ENCODE data around the gene PIP4K2A. TPM values are rescaled to one million over a fixed set of nuclear protein-coding genes. Genes with fewer than 3 reads are reported as not detected.

The PIP4K2A gene
- total RNA-seq, 1 experiment from 2014 or later = 20.2 TPM

DNA sequence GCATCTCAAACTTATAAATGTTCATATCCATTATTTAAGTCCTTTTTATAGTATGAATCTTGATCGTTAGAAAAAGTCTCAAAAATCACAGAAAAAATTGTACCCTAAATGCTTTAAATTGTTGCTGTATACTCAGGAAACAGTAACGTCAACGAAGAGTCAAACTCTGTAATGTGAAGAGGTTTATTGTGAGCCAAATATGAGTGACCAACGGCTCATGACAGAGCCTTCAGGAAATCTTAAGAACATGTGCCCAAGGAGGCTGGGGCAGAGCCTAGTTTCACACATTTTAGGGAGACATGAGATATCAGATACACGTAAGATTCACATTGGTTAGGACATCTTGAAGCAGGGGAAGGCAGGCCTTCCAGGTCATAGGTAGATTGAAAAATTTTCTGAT lies 86.1 kb downstream of the PIP4K2A start:
- H3K36me3 ChIP-seq (ENCODE audit: low read depth, low read length) = no peaks in the 10 kb centered on the region
- DNase-seq = no peak
- no peak overlapping the region for H2AFZ ChIP-seq (ENCODE audit: low read length)
- no peaks in the 10 kb centered on the region for H3K9me3 ChIP-seq (ENCODE audit: low read length)
- peaks cover 90% of the 10 kb centered on the region for H3K79me2 ChIP-seq (ENCODE audit: low read length)
- H3K27ac ChIP-seq (ENCODE audit: low read length) = no peak overlapping the region
- no peaks in the 10 kb centered on the region for H3K9me2 ChIP-seq (replicated peaks; ENCODE audit: low read length)
- H3K9ac ChIP-seq (ENCODE audit: low read length) = no peak overlapping the region
- ChIA-PET CTCF (no interaction called here), POLR2A (ENCODE audit: unreplicated experiment) (no interaction called here)
- no TSS peak for BruUV-seq (replicated peaks)
- no peaks in the 10 kb centered on the region for H3K27me3 ChIP-seq (ENCODE audit: low read length)
- no peaks in the 10 kb centered on the region for H4K20me1 ChIP-seq (ENCODE audit: low read length)
- ATAC-seq = no peak
- H3K4me2 ChIP-seq (ENCODE audit: low read length) = no peak overlapping the region
- peaks cover 68% of the 10 kb centered on the region for H3K4me1 ChIP-seq (ENCODE audit: insufficient read depth, low read length)
- intact Hi-C loops (cut with micrococcal nuclease) = no loop called here
- H3F3A ChIP-seq (ENCODE audit: low read length, unreplicated experiment) = no peaks in the 10 kb centered on the region
- H3K4me3 ChIP-seq (ENCODE audit: low read length) = no peak overlapping the region
- TF ChIP-seq EZH2 (IDR thresholded peaks at IDR 0.05; ENCODE audit: low read length, unreplicated experiment) = no peak
- TF ChIP-seq, protein P1, sequence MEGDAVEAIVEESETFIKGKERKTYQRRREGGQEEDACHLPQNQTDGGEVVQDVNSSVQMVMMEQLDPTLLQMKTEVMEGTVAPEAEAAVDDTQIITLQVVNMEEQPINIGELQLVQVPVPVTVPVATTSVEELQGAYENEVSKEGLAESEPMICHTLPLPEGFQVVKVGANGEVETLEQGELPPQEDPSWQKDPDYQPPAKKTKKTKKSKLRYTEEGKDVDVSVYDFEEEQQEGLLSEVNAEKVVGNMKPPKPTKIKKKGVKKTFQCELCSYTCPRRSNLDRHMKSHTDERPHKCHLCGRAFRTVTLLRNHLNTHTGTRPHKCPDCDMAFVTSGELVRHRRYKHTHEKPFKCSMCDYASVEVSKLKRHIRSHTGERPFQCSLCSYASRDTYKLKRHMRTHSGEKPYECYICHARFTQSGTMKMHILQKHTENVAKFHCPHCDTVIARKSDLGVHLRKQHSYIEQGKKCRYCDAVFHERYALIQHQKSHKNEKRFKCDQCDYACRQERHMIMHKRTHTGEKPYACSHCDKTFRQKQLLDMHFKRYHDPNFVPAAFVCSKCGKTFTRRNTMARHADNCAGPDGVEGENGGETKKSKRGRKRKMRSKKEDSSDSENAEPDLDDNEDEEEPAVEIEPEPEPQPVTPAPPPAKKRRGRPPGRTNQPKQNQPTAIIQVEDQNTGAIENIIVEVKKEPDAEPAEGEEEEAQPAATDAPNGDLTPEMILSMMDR (conservative IDR thresholded peaks at IDR 0.05; ENCODE audit: low read depth, low read length) = no peak
- no peak for TF ChIP-seq EZH2phosphoT487 (IDR thresholded peaks at IDR 0.05; ENCODE audit: borderline replicate concordance, low read length)

DNA sequence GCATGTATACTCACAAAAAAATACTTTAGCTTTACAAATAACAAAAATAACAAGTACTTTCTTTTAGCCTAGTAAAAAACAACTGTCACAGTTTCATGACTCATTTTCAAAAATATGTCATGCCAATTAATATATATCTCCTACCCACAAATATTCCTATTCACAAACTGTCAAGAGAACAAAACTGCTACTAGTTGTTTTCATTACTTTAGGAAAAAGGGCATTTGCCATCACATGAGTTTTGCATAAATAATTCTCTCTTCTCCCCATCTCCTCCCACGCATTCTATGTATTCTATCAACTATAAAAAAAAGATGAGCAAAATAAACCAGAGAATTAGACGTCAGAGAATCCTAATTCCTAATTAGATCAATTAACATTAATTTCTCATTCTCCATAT lies 87.6 kb downstream of the PIP4K2A start:
- no peaks in the 10 kb centered on the region for H3F3A ChIP-seq (ENCODE audit: low read length, unreplicated experiment)
- no peak overlapping the region for H3K4me3 ChIP-seq (ENCODE audit: low read length)
- peaks cover 73% of the 10 kb centered on the region for H3K4me1 ChIP-seq (ENCODE audit: insufficient read depth, low read length)
- H3K27ac ChIP-seq (ENCODE audit: low read length) = no peak overlapping the region
- no TSS peak for BruUV-seq (replicated peaks)
- H3K79me2 ChIP-seq (ENCODE audit: low read length) = peaks cover 93% of the 10 kb centered on the region
- no peaks in the 10 kb centered on the region for H3K36me3 ChIP-seq (ENCODE audit: low read depth, low read length)
- peak; percentile 40 for DNase-seq
- CTCF ChIA-PET = no interaction called here
- TF ChIP-seq, protein P1 (conservative IDR thresholded peaks at IDR 0.05; ENCODE audit: low read depth, low read length) = no peak
- TF ChIP-seq EZH2 (IDR thresholded peaks at IDR 0.05; ENCODE audit: low read length, unreplicated experiment) = no peak
- no peak for TF ChIP-seq EZH2phosphoT487 (IDR thresholded peaks at IDR 0.05; ENCODE audit: borderline replicate concordance, low read length)
- no peaks in the 10 kb centered on the region for H3K27me3 ChIP-seq (ENCODE audit: low read length)
- POLR2A ChIA-PET (ENCODE audit: unreplicated experiment) = interaction anchor here (0.6 kb wide), 2 partner anchors 28 to 60 kb away, joined by 6 to 11 read pairs; no protein-coding TSS in a partner anchor
- intact Hi-C loops (cut with micrococcal nuclease) = no loop called here
- H4K20me1 ChIP-seq (ENCODE audit: low read length) = no peaks in the 10 kb centered on the region
- no peaks in the 10 kb centered on the region for H3K9me3 ChIP-seq (ENCODE audit: low read length)
- ATAC-seq = no peak
- no peaks in the 10 kb centered on the region for H3K9me2 ChIP-seq (replicated peaks; ENCODE audit: low read length)
- H2AFZ ChIP-seq (ENCODE audit: low read length) = no peak overlapping the region
- H3K9ac ChIP-seq (ENCODE audit: low read length) = no peak overlapping the region
- peak overlapping the region; percentile 42 for H3K4me2 ChIP-seq (ENCODE audit: low read length)

DNA sequence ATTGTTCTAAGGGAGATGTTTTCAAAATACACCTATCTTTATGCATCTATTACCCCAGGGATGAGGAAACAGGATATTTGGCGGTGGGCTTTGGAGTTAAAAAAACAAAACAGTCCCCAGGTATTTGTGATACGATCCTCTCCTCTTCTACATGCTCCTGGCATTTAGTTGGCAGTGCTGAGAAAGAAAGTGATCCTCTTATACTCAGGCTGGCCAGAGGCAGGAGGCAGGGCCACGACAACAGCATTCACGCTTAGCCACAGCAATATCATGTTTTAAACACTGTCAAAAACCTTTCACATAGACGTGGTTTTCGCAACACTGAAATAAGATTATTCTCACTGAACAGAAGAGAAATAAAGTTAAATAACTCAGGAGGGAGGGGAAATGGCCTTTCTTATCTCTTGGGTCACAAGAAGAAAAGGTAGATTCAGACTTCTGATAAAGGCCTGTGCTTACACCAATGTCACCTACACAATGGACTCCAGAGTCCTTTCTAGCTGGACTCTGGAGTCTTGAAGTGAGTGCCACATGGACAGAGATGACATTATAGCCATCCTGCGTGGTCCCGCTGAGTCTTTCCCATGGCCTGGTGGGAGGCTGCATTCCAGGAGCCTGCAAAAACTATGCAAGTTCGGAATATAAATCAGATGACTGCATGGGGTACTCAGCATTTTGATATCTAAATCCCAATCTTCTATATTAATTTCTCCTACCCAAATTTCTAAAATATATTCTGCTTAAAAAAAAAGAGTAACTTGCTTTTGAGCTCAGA lies 88.7 kb downstream of the PIP4K2A start:
- H3K4me3 ChIP-seq (ENCODE audit: low read length) = no peak overlapping the region
- TF ChIP-seq, protein P1 (conservative IDR thresholded peaks at IDR 0.05; ENCODE audit: low read depth, low read length) = no peak
- no peak for TF ChIP-seq EZH2 (IDR thresholded peaks at IDR 0.05; ENCODE audit: low read length, unreplicated experiment)
- no peak for TF ChIP-seq EZH2phosphoT487 (IDR thresholded peaks at IDR 0.05; ENCODE audit: borderline replicate concordance, low read length)
- no peaks in the 10 kb centered on the region for H3K9me3 ChIP-seq (ENCODE audit: low read length)
- H3K27ac ChIP-seq (ENCODE audit: low read length) = peak overlapping the region; percentile 5; the same call in 1 of the 2 replicates
- H4K20me1 ChIP-seq (ENCODE audit: low read length) = no peaks in the 10 kb centered on the region
- H3K9me2 ChIP-seq (replicated peaks; ENCODE audit: low read length) = no peaks in the 10 kb centered on the region
- intact Hi-C loops (cut with micrococcal nuclease) = loop anchor here (2.0 kb wide), 1 partner anchor 199 kb away; no protein-coding TSS in a partner anchor
- no peak overlapping the region for H2AFZ ChIP-seq (ENCODE audit: low read length)
- ATAC-seq (no peak), DNase-seq (no peak)
- H3K79me2 ChIP-seq (ENCODE audit: low read length) = peaks cover 91% of the 10 kb centered on the region
- H3K9ac ChIP-seq (ENCODE audit: low read length) = no peak overlapping the region
- no peak overlapping the region for H3K4me2 ChIP-seq (ENCODE audit: low read length)
- no peaks in the 10 kb centered on the region for H3F3A ChIP-seq (ENCODE audit: low read length, unreplicated experiment)
- no peaks in the 10 kb centered on the region for H3K36me3 ChIP-seq (ENCODE audit: low read depth, low read length)
- no TSS peak for BruUV-seq (replicated peaks)
- peaks cover 82% of the 10 kb centered on the region for H3K4me1 ChIP-seq (ENCODE audit: insufficient read depth, low read length)
- POLR2A ChIA-PET (ENCODE audit: unreplicated experiment) = interaction anchor here (0.6 kb wide), 1 partner anchor 29 kb away, joined by 11 read pairs; no protein-coding TSS in a partner anchor
- H3K27me3 ChIP-seq (ENCODE audit: low read length) = no peaks in the 10 kb centered on the region
- CTCF ChIA-PET = no interaction called here

All from PC-3 (cell line).